ENCODE results near the gene SYCE1.

DNA sequence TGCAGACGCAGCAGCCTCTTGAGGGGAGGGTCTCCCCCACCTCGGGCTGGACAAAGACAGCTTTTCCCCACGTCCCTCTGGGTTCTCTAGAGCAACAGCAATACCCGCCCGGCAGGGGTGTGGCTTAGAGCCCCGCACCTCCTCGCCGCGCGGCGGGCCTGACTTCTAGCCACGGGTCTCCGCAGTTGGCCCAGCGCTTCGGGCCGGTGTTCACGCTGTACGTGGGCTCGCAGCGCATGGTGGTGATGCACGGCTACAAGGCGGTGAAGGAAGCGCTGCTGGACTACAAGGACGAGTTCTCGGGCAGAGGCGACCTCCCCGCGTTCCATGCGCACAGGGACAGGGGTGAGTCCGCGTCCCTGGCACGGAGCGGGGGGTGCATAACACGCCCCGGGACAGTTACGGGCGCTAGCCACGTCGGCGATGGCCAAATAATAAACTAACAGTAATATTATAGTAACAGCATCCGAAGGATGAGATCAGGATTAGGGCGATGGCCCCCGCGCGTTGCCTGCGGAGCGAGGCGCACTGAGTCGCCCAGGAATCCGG, 37.0 kb downstream of the SYCE1 start:
- TF ChIP-seq, protein P1, sequence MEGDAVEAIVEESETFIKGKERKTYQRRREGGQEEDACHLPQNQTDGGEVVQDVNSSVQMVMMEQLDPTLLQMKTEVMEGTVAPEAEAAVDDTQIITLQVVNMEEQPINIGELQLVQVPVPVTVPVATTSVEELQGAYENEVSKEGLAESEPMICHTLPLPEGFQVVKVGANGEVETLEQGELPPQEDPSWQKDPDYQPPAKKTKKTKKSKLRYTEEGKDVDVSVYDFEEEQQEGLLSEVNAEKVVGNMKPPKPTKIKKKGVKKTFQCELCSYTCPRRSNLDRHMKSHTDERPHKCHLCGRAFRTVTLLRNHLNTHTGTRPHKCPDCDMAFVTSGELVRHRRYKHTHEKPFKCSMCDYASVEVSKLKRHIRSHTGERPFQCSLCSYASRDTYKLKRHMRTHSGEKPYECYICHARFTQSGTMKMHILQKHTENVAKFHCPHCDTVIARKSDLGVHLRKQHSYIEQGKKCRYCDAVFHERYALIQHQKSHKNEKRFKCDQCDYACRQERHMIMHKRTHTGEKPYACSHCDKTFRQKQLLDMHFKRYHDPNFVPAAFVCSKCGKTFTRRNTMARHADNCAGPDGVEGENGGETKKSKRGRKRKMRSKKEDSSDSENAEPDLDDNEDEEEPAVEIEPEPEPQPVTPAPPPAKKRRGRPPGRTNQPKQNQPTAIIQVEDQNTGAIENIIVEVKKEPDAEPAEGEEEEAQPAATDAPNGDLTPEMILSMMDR (IDR thresholded peaks at IDR 0.05): no peak
- TF ChIP-seq POLR2A (IDR thresholded peaks at IDR 0.05) (no peak), POLR2AphosphoS5 (IDR thresholded peaks at IDR 0.05) (no peak), EP300 (IDR thresholded peaks at IDR 0.05) (no peak)
